Panc1 (cell line): ENCODE data around the gene TMPRSS2. TPM values are rescaled to one million over a fixed set of nuclear protein-coding genes. Genes with fewer than 3 reads are reported as not detected.

Experiments
- ATAC-seq: fragments of 200-7000 bp; cut with Tn5 transposase; 2 replicates; pipeline ENCODE4 v1.9.1; 2020; ENCODE audit warnings: mild to moderate bottlenecking, moderate library complexity
- BruUV-seq: library from RNA; stranded (reverse); fragments of 400-500 nt; replicated peaks from 2 replicates; lab custom pipeline; 2021; lab: Mats Ljungman, UMichigan
- CTCF ChIA-PET: fragments of 300-600 bp; sonication (Branson Sonifier 250); formaldehyde crosslinking; loops from one replicate; lab custom pipeline; 2022; ENCODE audit warnings: antibody characterized with exemption; lab: Charles Lee
- POLR2A ChIA-PET: fragments of 300-600 bp; sonication (Branson Sonifier 250); formaldehyde crosslinking; loops from one replicate; lab custom pipeline; 2022; ENCODE audit warnings: antibody characterized with exemption; lab: Charles Lee
- DNase-seq: peaks from one replicate; pipeline ENCODE4 v3.0.0-alpha.2; 2010; ENCODE audit warnings: low read depth, low spot score
- H3K27ac ChIP-seq: 2 replicates; pipeline ENCODE4 v1.5.1; 2011; ENCODE audit warnings: mild to moderate bottlenecking, low read length, inconsistent platforms
- H3K27me3 ChIP-seq: fragments of 200-500 bp; sonication (Bioruptor generic); 2 replicates; pipeline ENCODE4 v1.6.0; 2014; ENCODE audit warnings: low read length, inconsistent platforms; ENCODE audit not compliant: control insufficient read depth, insufficient read depth
- H3K36me3 ChIP-seq: fragments of 200-500 bp; sonication (Bioruptor generic); 2 replicates; pipeline ENCODE4 v1.5.1; 2014; ENCODE audit warnings: inconsistent platforms, mild to moderate bottlenecking, low read length, moderate library complexity; ENCODE audit not compliant: control insufficient read depth, insufficient read depth
- H3K4me1 ChIP-seq: 2 replicates; pipeline ENCODE4 v1.5.1; 2011; ENCODE audit warnings: inconsistent platforms, mild to moderate bottlenecking, low read length, moderate library complexity; ENCODE audit not compliant: control insufficient read depth, insufficient read depth
- H3K4me3 ChIP-seq, 2 experiments: 2 replicates each; pipeline ENCODE4 v1.5.1; 2011 to 2012; ENCODE audit warnings: low read depth in 2 of 2, low read length in 2 of 2, mild to moderate bottlenecking in 2 of 2, inconsistent platforms in 1 of 2, moderate library complexity in 1 of 2
- H3K9me3 ChIP-seq: fragments of 200-500 bp; sonication (Bioruptor generic); 2 replicates; pipeline ENCODE4 v1.5.1; 2014; ENCODE audit warnings: low read depth, mild to moderate bottlenecking, inconsistent platforms, low read length, moderate library complexity; ENCODE audit not compliant: control insufficient read depth, insufficient read depth
- POLR2AphosphoS5 ChIP-seq: IDR thresholded peaks from 2 replicates; pipeline ENCODE4 v1.6.1; 2012; ENCODE audit warnings: mild to moderate bottlenecking, low read depth, low read length, moderate library complexity
- SIN3A ChIP-seq: IDR thresholded peaks from 2 replicates; pipeline ENCODE4 v1.6.1; 2012; ENCODE audit warnings: low read depth, mild to moderate bottlenecking, low read length, moderate library complexity, borderline replicate concordance; ENCODE audit not compliant: insufficient read depth
- TCF7L2 ChIP-seq: IDR thresholded peaks from 2 replicates; pipeline ENCODE4 v1.6.1; 2011; ENCODE audit warnings: mild to moderate bottlenecking, low read depth, low read length, inconsistent platforms
- in situ Hi-C: cut with HindIII; loops from 2 replicates; pipeline ENCODE4 v1.10.0; 2016; ENCODE audit warnings: low sequenced_read_pairs, low pct_unique_long_range_greater_than_20kb
- intact Hi-C: fragments of 100-400 bp; cut with micrococcal nuclease; formaldehyde crosslinking; loops from one replicate; pipeline ENCODE4 v1.10.0; 2022; ENCODE audit not compliant: unreplicated experiment
- total RNA-seq: library from RNA; stranded (reverse); gene quantifications from one replicate; pipeline ENCODE4 v1.2.1, GENCODE V29; 2021; ENCODE audit not compliant: unreplicated experiment
- TF ChIP-seq, protein P1 (sequence below): fragments of 450-650 bp; IDR thresholded peaks from 2 replicates; pipeline ENCODE4 v1.5.1; 2017; ENCODE audit warnings: mild to moderate bottlenecking
- TF ChIP-seq, protein P2 (sequence below), 2 experiments: IDR thresholded peaks; 2 replicates each; pipeline ENCODE4 v1.6.1; 2011 to 2012; ENCODE audit warnings: low read depth in 2 of 2, control low read depth in 1 of 2, low read length in 1 of 2, mild to moderate bottlenecking in 1 of 2, moderate library complexity in 1 of 2; ENCODE audit not compliant: insufficient read depth in 1 of 2

Gene TMPRSS2
- total RNA-seq, 1 experiment from 2014 or later: 111 TPM

DNA sequence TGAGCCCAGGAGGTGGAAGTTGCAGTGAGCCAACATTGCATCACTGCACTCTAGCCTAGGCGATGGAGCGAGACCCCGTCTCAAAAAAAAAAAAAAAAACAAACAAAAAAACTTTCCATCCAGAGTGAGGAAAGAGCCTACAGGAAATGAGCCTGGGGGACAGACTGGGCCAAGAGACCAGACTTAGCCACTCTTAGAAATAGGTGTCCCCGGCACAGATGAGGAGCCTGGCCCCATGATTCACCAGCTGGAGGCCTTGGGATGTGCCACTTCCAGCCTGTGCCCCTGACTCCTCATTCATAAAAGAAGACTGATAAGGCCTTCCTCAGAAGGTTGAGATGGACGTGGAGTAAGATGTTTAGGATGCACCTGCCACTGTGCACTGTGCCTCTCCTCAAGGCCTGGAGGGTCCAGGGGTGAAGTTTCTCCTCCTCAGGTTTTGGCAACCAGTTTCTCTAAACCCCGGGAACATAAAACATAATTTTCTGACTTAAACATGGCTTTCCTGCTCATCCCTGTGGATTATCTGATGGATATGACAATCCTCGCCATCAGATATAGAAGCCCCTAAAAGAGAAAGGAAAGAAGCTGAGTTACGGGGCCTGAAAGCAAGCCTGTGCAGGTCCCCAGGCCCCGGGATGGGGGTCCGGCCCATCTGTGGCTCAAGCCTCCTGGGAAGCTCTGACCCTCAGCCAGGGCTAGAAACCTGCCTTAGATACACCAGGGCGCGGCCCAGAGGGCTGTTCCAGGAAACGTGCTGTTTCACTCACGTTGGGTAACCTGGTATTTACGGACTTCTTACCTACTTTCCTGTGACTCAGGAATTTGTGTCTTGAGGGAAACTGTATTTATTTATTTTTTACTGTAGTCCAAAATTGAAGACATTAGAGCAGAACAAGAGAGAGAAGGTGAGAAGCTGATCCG lies 55.9 kb downstream of the TMPRSS2 start:
- DNase-seq: no peak
- no peak for ATAC-seq
- no TSS peak for BruUV-seq
- Histone ChIP-seq H3K27me3 (no peaks in the 10 kb centered on the region), H3K9me3 (no peaks in the 10 kb centered on the region), H3K4me3 (no peak overlapping the region), H3K27ac (no peak overlapping the region), H3K4me1 (no peaks in the 10 kb centered on the region), H3K36me3 (no peaks in the 10 kb centered on the region)
- ChIA-PET POLR2A (no interaction called here), CTCF (interaction anchor here (0.7 kb wide), 1 partner anchor 65 kb away, joined by 10 read pairs; no protein-coding TSS in a partner anchor)
- no peak for TF ChIP-seq SIN3A
- TF ChIP-seq TCF7L2: no peak
- TF ChIP-seq, protein P1, sequence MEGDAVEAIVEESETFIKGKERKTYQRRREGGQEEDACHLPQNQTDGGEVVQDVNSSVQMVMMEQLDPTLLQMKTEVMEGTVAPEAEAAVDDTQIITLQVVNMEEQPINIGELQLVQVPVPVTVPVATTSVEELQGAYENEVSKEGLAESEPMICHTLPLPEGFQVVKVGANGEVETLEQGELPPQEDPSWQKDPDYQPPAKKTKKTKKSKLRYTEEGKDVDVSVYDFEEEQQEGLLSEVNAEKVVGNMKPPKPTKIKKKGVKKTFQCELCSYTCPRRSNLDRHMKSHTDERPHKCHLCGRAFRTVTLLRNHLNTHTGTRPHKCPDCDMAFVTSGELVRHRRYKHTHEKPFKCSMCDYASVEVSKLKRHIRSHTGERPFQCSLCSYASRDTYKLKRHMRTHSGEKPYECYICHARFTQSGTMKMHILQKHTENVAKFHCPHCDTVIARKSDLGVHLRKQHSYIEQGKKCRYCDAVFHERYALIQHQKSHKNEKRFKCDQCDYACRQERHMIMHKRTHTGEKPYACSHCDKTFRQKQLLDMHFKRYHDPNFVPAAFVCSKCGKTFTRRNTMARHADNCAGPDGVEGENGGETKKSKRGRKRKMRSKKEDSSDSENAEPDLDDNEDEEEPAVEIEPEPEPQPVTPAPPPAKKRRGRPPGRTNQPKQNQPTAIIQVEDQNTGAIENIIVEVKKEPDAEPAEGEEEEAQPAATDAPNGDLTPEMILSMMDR: no peak
- TF ChIP-seq POLR2AphosphoS5: no peak
- TF ChIP-seq, protein P2, sequence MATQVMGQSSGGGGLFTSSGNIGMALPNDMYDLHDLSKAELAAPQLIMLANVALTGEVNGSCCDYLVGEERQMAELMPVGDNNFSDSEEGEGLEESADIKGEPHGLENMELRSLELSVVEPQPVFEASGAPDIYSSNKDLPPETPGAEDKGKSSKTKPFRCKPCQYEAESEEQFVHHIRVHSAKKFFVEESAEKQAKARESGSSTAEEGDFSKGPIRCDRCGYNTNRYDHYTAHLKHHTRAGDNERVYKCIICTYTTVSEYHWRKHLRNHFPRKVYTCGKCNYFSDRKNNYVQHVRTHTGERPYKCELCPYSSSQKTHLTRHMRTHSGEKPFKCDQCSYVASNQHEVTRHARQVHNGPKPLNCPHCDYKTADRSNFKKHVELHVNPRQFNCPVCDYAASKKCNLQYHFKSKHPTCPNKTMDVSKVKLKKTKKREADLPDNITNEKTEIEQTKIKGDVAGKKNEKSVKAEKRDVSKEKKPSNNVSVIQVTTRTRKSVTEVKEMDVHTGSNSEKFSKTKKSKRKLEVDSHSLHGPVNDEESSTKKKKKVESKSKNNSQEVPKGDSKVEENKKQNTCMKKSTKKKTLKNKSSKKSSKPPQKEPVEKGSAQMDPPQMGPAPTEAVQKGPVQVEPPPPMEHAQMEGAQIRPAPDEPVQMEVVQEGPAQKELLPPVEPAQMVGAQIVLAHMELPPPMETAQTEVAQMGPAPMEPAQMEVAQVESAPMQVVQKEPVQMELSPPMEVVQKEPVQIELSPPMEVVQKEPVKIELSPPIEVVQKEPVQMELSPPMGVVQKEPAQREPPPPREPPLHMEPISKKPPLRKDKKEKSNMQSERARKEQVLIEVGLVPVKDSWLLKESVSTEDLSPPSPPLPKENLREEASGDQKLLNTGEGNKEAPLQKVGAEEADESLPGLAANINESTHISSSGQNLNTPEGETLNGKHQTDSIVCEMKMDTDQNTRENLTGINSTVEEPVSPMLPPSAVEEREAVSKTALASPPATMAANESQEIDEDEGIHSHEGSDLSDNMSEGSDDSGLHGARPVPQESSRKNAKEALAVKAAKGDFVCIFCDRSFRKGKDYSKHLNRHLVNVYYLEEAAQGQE (IDR thresholded peaks at IDR 0.05; ENCODE audit: insufficient read depth in 1 of 2, low read depth in 2 of 2, low read length in 1 of 2): no peak
- intact Hi-C loops: no loop called here
- in situ Hi-C loops: no loop called here

GRCh38 chr21:41449613-41450012 lies 58.3 kb downstream of the TMPRSS2 start:
- no peak overlapping the region for H3K4me3 ChIP-seq
- H3K36me3 ChIP-seq: no peaks in the 10 kb centered on the region
- ChIA-PET POLR2A (no interaction called here), CTCF (no interaction called here)
- intact Hi-C loops (no loop called here), in situ Hi-C loops (no loop called here)
- no peaks in the 10 kb centered on the region for H3K27me3 ChIP-seq
- no peaks in the 10 kb centered on the region for H3K4me1 ChIP-seq
- ATAC-seq (no peak), DNase-seq (no peak)
- no peak overlapping the region for H3K27ac ChIP-seq
- TF ChIP-seq SIN3A: no peak
- TF ChIP-seq, protein P1: no peak
- TF ChIP-seq POLR2AphosphoS5: no peak
- TF ChIP-seq, protein P2 (IDR thresholded peaks at IDR 0.05; ENCODE audit: insufficient read depth in 1 of 2, low read depth in 2 of 2, low read length in 1 of 2): no peak
- no peak for TF ChIP-seq TCF7L2
- BruUV-seq: no TSS peak
- H3K9me3 ChIP-seq: no peaks in the 10 kb centered on the region
